Mesodermal cell (in vitro differentiated cells): ENCODE results near the gene P2RX6.
"Not testable (repeated sequence)": the region's sequence is repeated elsewhere in the genome, so short reads cannot be mapped to it uniquely, and the experiment has no call there.

ENCODE experiments used
- H3K27ac ChIP-seq: 2 replicates; pipeline ENCODE4 v1.7.0; 2013; ENCODE audit warnings: mild to moderate bottlenecking, low read depth, low read length, moderate library complexity; ENCODE audit not compliant: severe bottlenecking
- H3K36me3 ChIP-seq: 2 replicates; pipeline ENCODE4 v1.7.1; 2013; ENCODE audit warnings: mild to moderate bottlenecking, low read length, moderate library complexity; ENCODE audit not compliant: control insufficient read depth, insufficient read depth
- H3K4me1 ChIP-seq: one replicate; pipeline ENCODE4 v1.7.1; 2013; ENCODE audit warnings: mild to moderate bottlenecking, low read length; ENCODE audit not compliant: insufficient read depth, control insufficient read depth, poor library complexity, severe bottlenecking
- H3K4me3 ChIP-seq: 2 replicates; pipeline ENCODE4 v1.7.0; 2013; ENCODE audit warnings: low read length, control low read depth, mild to moderate bottlenecking; ENCODE audit not compliant: insufficient read depth, poor library complexity, severe bottlenecking; ENCODE audit errors: extremely low read depth
- H3K9me3 ChIP-seq: 2 replicates; pipeline ENCODE4 v1.7.1; 2013; ENCODE audit warnings: mild to moderate bottlenecking, low read length, moderate library complexity; ENCODE audit not compliant: control insufficient read depth
- WGBS, 2 experiments: methylation state at CpG; one replicate each; pipeline ENCODE4 v1.1.5; 2013; ENCODE audit warnings: missing lambda C conversion rate in 2 of 2; ENCODE audit not compliant: insufficient coverage in 2 of 2; 5-methylcytosine and 5-hydroxymethylcytosine counted together

P2RX6 gene

GRCh38 chr22:21064917-21065864 lies 50.2 kb downstream of the P2RX6 start:
- no peaks in the 10 kb centered on the region for H3K9me3 ChIP-seq
- H3K36me3 ChIP-seq = no peaks in the 10 kb centered on the region
- H3K27ac ChIP-seq = no peak overlapping the region
- H3K4me1 ChIP-seq = no peaks in the 10 kb centered on the region
- WGBS, 2 experiments = 78 to 80% methylated on average over 8 to 11 of the region's 13 CpGs
- no peak overlapping the region for H3K4me3 ChIP-seq

- H3K27ac ChIP-seq = no peak overlapping the region
- H3K4me3 ChIP-seq = no peak overlapping the region
- H3K9me3 ChIP-seq = no peaks in the 10 kb centered on the region
- no peaks in the 10 kb centered on the region for H3K36me3 ChIP-seq
- WGBS, 2 experiments = 94 to 95% methylated on average over 18 to 23 of the region's 28 CpGs
- H3K4me1 ChIP-seq = no peaks in the 10 kb centered on the region
Measured at GRCh38 chr22:21067075-21067900, 52.3 kb downstream of the P2RX6 start.

- Histone ChIP-seq H3K9me3 (no peaks in the 10 kb centered on the region), H3K27ac (no peak overlapping the region), H3K4me3 (no peak overlapping the region), H3K36me3 (no peaks in the 10 kb centered on the region), H3K4me1 (no peaks in the 10 kb centered on the region)
- WGBS, 2 experiments = 91 to 96% methylated on average over 9 of the region's 12 CpGs
Measured at GRCh38 chr22:21067901-21068680, 53.1 kb downstream of the P2RX6 start.

GRCh38 chr22:21068681-21069276 lies 53.8 kb downstream of the P2RX6 start:
- no peaks in the 10 kb centered on the region for H3K4me1 ChIP-seq
- H3K4me3 ChIP-seq = no peak overlapping the region
- 50 to 51% methylated on average over 1 to 2 of the region's 4 CpGs for WGBS, 2 experiments
- no peaks in the 10 kb centered on the region for H3K9me3 ChIP-seq
- H3K27ac ChIP-seq = no peak overlapping the region
- no peaks in the 10 kb centered on the region for H3K36me3 ChIP-seq

- Histone ChIP-seq H3K4me1 (peaks cover 3% of the 10 kb centered on the region), H3K27ac (no peak overlapping the region), H3K4me3 (no peak overlapping the region), H3K9me3 (no peaks in the 10 kb centered on the region), H3K36me3 (no peaks in the 10 kb centered on the region)
- 87 to 96% methylated on average over 3 of the region's 5 CpGs for WGBS, 2 experiments
Measured at GRCh38 chr22:21069375-21069774, 54.4 kb downstream of the P2RX6 start.

- no peak overlapping the region for H3K27ac ChIP-seq
- H3K4me3 ChIP-seq = no peak overlapping the region
- peaks cover 6% of the 10 kb centered on the region for H3K4me1 ChIP-seq
- no peaks in the 10 kb centered on the region for H3K36me3 ChIP-seq
- no peaks in the 10 kb centered on the region for H3K9me3 ChIP-seq
- 86 to 89% methylated on average over 16 of the region's 17 CpGs for WGBS, 2 experiments
Measured at GRCh38 chr22:21070690-21071615, 56.0 kb downstream of the P2RX6 start.

GRCh38 chr22:21071796-21072195 lies 56.8 kb downstream of the P2RX6 start:
- 100% methylated on average over 1 to 2 of the region's 8 CpGs for WGBS, 2 experiments
- not testable (repeated sequence) for H3K27ac ChIP-seq, H3K4me1 ChIP-seq, H3K36me3 ChIP-seq, H3K9me3 ChIP-seq, H3K4me3 ChIP-seq

- no peaks in the 10 kb centered on the region for H3K36me3 ChIP-seq
- H3K4me1 ChIP-seq = peaks cover 6% of the 10 kb centered on the region
- no peak overlapping the region for H3K27ac ChIP-seq
- no peak overlapping the region for H3K4me3 ChIP-seq
- H3K9me3 ChIP-seq = no peaks in the 10 kb centered on the region
- 96 to 97% methylated on average over 3 of the region's 3 CpGs for WGBS, 2 experiments
Measured at GRCh38 chr22:21073023-21073422, 58.1 kb downstream of the P2RX6 start.

- Histone ChIP-seq H3K36me3 (no peaks in the 10 kb centered on the region), H3K27ac (no peak overlapping the region), H3K9me3 (no peaks in the 10 kb centered on the region), H3K4me3 (no peak overlapping the region), H3K4me1 (peaks cover 6% of the 10 kb centered on the region)
- 95 to 99% methylated on average over 4 of the region's 5 CpGs for WGBS, 2 experiments
Measured at GRCh38 chr22:21073482-21073881, 58.5 kb downstream of the P2RX6 start.
